HG03039 (cell line): Measurements from ENCODE around the gene C14orf39.
"Not testable (repeated sequence)": the region's sequence is repeated elsewhere in the genome, so short reads cannot be mapped to it uniquely, and the experiment has no call there.

Experiments
- ATAC-seq: cut with Tn5 transposase; IDR thresholded peaks from one replicate; pipeline ENCODE4 v1.9.1; 2021; ENCODE audit warnings: mild to moderate bottlenecking, moderate library complexity; ENCODE audit not compliant: unreplicated experiment

The C14orf39 gene

DNA sequence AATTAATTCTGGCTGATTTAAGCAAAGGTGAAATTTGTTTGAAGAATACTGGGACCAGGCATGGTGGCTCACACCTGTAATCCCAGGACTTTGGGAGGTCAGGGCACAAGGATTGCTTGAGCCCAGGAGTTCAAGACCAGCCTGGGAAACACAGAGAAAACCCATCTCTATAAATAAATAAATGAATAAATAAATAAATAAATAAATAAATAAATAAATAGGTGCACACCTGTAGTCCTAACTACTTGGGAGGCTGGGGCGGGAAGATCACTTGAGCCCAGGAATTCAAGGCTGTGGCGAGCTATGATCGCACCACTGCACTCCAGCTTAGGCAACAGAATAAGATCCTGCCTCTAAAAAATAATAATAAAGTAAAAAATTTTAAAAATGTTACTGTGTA is 4.4 kb upstream of the C14orf39 start:
- ATAC-seq, result no peak

DNA sequence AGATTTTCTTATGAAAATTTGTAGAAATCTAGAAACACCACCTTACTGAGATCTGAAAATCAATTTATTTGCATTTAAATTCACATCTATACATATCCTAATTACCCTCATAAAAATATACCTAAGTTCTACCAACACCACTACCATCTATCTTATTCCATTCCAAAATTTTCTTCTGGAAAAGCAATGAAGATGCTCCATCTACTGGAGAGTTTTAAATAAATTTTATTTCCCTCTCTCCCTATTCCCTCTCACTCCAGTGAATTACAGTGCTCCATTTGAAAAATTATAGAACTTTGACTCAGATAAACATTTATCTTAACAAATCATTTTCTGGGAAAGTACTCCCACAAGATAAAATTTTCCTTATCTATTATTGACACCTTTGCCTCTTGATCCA is 2.3 kb upstream of the C14orf39 start:
- no peak for ATAC-seq

DNA sequence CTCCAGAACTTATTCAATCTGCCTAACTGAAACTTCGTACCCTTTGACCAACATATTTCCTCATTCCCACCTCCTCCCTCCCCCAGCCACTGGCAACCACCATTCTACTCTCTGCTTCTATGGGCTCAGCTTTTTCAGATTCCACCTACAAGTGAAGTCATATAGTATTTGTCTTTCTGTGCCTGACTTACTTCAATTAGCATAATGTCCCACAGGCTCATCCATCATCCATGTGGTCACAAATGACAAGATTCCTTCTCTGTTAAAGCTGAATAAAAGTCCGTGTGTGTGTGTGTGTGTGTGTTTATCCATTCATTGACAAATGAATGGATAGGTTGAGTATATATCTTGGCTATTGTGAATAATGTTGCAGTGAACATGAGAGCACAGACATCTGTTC is 1.3 kb upstream of the C14orf39 start:
- no peak for ATAC-seq

DNA sequence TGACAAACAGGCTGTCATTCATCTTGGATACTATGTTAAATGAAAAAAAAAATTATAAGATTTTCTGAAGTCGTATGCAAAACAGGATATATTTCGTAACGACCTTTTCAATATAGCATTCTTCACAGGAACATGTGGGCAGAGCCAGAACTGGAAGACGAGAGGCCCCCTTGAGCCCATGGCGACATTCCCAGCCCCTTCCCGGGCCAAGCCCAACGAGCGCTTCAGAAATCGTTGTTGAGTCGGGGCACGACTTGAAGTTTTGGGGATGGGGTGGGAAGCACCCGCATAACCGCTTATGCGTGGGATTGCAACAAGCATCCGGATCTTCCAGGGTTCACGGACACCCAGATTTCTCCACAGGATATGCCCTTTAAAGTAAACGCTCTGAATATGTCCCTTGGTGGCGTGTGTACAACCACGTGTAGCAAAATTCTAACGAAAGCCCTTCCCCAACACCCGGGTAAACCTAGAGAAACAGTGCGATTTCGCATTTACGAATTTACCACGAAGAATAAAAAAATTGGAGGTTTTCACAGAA is 736 bp downstream of the C14orf39 start:
- no peak for ATAC-seq

DNA sequence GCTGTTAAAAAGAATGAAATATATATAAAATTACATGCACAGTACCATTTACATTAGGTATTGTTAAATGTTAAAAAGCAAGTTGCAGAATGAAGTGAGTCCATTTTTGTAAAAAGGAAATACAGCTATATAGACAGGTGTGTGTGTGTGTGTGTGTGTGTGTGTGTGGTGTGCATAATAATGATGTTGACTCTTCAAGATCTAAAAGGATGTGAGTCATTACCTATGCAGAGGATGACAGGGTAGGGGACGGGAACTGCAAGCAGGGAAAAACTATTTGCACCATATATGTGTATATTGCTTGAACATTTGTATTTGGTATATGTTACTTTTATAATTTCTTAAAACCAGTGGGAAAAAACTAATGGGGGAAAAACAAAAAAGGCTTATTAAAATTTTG is 3.1 kb downstream of the C14orf39 start:
- no peak for ATAC-seq

DNA sequence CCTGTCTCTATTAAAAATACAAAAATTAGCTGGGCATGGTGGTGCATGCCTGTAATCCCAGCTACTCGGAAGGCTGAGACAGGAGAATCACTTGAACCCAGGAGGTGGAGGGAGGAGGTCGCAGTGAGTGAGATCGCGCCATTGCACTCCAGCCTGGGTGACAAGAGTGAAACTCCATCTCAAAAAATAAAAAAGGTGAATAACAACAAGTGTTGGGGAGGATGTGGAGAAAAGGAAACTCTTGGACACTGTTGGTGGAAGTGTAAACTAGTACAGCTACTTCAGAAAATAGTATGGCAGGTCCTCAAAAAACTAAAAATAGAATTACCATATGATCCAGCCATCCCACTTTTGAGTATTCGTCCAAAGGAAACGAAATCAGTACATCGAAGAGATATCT is 5.6 kb downstream of the C14orf39 start:
- ATAC-seq, result not testable (repeated sequence)

DNA sequence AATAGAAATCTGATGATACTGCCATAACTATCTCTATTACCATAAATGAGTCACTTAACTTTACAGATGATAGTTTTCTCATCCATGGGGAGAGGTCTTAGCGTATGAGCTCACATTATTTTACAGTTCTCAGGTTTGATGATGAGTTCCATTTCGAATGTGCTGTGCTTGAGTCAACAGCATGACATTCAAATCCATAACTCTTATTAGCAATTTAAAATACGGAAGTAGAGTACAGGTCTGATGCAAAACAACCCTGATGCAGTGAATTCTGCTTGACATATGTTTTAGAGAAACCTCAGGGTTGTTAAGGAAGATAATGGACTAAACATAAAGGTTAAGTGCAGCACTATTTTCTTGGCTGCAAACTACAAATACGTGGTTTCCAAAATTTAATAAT is 30.0 kb downstream of the C14orf39 start:
- ATAC-seq, result no peak

DNA sequence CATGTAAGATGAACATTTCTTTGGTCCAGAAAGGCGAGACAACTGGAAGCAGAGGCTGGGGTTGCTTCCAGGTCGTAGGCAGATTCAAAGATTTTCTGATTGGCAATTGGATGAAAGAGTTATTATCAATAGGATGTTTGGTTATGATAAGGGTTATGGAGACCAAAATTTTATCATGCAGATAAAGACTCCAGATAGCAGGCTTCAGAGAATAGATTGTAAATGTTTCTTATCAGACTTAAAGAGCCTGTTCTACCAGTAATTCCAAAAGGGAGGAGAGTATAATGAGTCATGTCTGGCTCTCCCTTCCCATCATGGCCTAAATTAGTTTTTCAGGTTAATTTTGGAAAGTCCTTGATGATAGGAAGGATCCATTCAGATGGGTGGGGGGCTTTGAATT is 55.6 kb downstream of the C14orf39 start:
- no peak for ATAC-seq

DNA sequence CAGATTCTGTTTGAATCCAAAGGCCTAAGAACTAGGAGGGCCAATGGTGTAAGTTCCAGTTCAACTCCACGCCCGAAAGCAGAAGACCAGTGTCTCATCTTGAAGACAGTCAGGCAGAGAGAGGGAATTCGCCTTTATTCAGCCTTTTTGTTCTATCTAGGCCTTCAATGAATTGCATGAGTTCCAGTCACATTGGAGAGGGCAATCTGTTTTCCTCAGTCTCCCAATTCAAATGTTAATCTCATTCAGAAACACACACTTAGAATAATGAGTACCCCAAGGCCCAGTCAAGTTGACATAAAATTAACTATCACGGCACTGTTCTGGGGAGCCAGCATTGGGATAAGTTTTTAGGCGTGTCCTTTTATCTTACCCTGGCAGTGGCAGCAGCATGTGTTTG is 65.8 kb downstream of the C14orf39 start:
- ATAC-seq, result no peak

DNA sequence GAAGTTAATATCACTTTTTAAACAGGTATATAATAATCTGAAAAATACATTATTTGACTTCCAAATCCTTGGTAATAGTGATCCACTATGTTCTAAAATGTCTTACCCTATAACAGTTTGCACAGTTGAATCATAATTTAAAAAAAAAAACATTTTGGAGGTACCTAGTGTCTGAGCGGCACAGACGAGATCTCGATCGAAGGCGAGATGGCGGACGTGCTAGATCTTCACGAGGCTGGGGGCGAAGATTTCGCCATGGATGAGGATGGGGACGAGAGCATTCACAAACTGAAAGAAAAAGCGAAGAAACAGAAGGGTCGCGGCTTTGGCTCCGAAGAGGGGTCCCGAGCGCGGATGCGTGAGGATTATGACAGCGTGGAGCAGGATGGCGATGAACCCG is 88.3 kb downstream of the C14orf39 start:
- ATAC-seq, result not testable (repeated sequence)

DNA sequence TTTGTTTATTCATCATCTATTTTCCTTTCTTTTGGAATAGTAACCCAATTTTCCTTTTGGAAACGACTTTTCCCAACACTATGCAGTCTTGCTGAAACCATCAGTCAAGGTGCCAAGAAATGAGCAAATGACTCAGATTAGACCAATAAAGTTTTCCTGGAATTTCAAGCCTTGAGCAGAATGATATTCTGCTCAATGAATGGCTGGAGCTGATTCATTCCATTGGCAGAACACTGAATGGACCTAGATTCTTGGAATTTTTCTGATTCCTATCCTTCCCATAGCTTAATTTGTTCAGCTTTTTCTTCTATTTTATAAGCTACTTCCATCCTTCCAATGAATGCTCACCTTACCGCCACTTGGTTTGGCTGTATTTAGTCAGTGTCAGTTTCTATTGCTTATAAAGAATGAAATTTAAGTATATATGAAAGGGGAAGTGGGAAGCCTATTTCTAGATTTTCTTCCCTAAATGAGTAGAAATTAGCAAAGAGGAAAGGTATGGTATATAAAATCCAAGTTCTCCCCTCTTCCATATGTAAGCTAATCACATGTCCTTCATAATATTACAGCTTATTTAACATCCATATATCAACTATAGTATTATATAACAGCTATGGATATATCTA is 89.0 kb downstream of the C14orf39 start:
- no peak for ATAC-seq
